Suprapubic skin (tissue), 3 donors: ENCODE results near the gene GJB4.

Source experiments
- CTCF ChIP-seq, 2 donors: fragments of 200-600 bp in 1 of 2; fragments of 450-650 bp in 1 of 2; sonication (generic) in 1 of 2; IDR thresholded peaks; one replicate each; pipeline ENCODE4 v1.5.1; 2016 to 2019; ENCODE audit warnings: antibody characterized with exemption in 2 of 2, mild to moderate bottlenecking in 1 of 2, moderate library complexity in 1 of 2
- POLR2A ChIP-seq, 2 donors: fragments of 450-650 bp; IDR thresholded peaks; one replicate each; pipeline ENCODE4 v1.6.1; 2017; ENCODE audit warnings: antibody characterized with exemption in 2 of 2, mild to moderate bottlenecking in 2 of 2, moderate library complexity in 2 of 2

- TF ChIP-seq CTCF (IDR thresholded peaks at IDR 0.05) (no peak), POLR2A (IDR thresholded peaks at IDR 0.05) (no peak)
Observed at GRCh38 chr1:34713443-34713842, 46.1 kb upstream of the GJB4 start.
